CD8-positive, alpha-beta memory T cell (primary cell): ENCODE data around the gene PTGER1. TPM values are rescaled to one million over a fixed set of nuclear protein-coding genes. Genes with fewer than 3 reads are reported as not detected.

Source experiments
- CTCF ChIA-PET: fragments of 350-600 bp; sonication (Branson Sonifier 250); formaldehyde crosslinking; loops from one replicate; lab custom pipeline; 2021; ENCODE audit warnings: antibody characterized with exemption; lab: Charles Lee
- POLR2A ChIA-PET: fragments of 350-600 bp; sonication (Branson Sonifier 250); formaldehyde crosslinking; loops from one replicate; lab custom pipeline; 2021; ENCODE audit warnings: antibody characterized with exemption; lab: Charles Lee
- DNase-seq, 5 donors: peaks; one replicate each; pipeline versions ENCODE4 v3.0.0 to v3.0.0-alpha.2; 2020 to 2022; ENCODE audit warnings: mixed read lengths in 1 of 5
- H3K27ac ChIP-seq: one replicate; pipeline ENCODE4 v1.7.0; 2013; ENCODE audit warnings: low read depth, mild to moderate bottlenecking, low read length, moderate library complexity
- H3K27me3 ChIP-seq: 2 replicates; pipeline ENCODE4 v1.7.0; 2013; ENCODE audit warnings: low read length, mild to moderate bottlenecking; ENCODE audit not compliant: insufficient read depth, poor library complexity, severe bottlenecking
- H3K36me3 ChIP-seq: 2 replicates; pipeline ENCODE4 v1.7.0; 2013; ENCODE audit warnings: mild to moderate bottlenecking, low read length, moderate library complexity; ENCODE audit not compliant: insufficient read depth
- H3K4me1 ChIP-seq: 2 replicates; pipeline ENCODE4 v1.7.0; 2013; ENCODE audit warnings: mild to moderate bottlenecking, low read length, moderate library complexity; ENCODE audit not compliant: insufficient read depth
- H3K4me3 ChIP-seq: 2 replicates; pipeline ENCODE4 v1.7.0; 2013; ENCODE audit warnings: mild to moderate bottlenecking, low read length
- H3K9me3 ChIP-seq: 2 replicates; pipeline ENCODE4 v1.7.0; 2013; ENCODE audit warnings: mild to moderate bottlenecking, low read length
- H3K27ac Mint-ChIP-seq, 8 donors: one replicate each; pipeline ENCODE4 v1.8.0; 2020 to 2021; ENCODE audit warnings: mixed read lengths in 8 of 8, mild to moderate bottlenecking in 6 of 8, inconsistent platforms in 3 of 8, moderate library complexity in 3 of 8
- H3K27me3 Mint-ChIP-seq, 2 donors: one replicate each; pipeline ENCODE4 v1.8.0; 2020 to 2021; ENCODE audit warnings: mixed read lengths in 2 of 2, mild to moderate bottlenecking in 1 of 2, moderate library complexity in 1 of 2
- H3K36me3 Mint-ChIP-seq, 3 donors: one replicate each; pipeline ENCODE4 v1.8.0; 2020 to 2021; ENCODE audit warnings: mixed read lengths in 3 of 3, inconsistent platforms in 1 of 3, mild to moderate bottlenecking in 1 of 3
- H3K4me1 Mint-ChIP-seq, 3 donors: one replicate each; pipeline ENCODE4 v1.8.0; 2020 to 2021; ENCODE audit warnings: mixed read lengths in 3 of 3, inconsistent platforms in 1 of 3, mild to moderate bottlenecking in 1 of 3
- H3K4me3 Mint-ChIP-seq, 7 donors: one replicate each; pipeline ENCODE4 v1.8.0; 2020 to 2021; ENCODE audit warnings: mixed read lengths in 7 of 7, mild to moderate bottlenecking in 6 of 7, moderate library complexity in 4 of 7, inconsistent platforms in 2 of 7
- H3K9me3 Mint-ChIP-seq, 5 donors: one replicate each; pipeline ENCODE4 v1.8.0; 2020 to 2022; ENCODE audit warnings: mixed read lengths in 5 of 5, mild to moderate bottlenecking in 3 of 5, moderate library complexity in 2 of 5, inconsistent platforms in 1 of 5
- polyA plus RNA-seq: library from polyadenylated mRNA; unstranded; fragments of 300-500 nt; fragmentation: Illumina TruSeq; gene quantifications from one replicate; pipeline ENCODE4 v1.2.3, GENCODE V29; 2021
- total RNA-seq, 2 experiments: library from RNA; stranded (reverse); gene quantifications; one replicate each; pipeline ENCODE4 v1.2.3, GENCODE V29; 2021

Gene PTGER1
- total and polyA plus RNA-seq, 3 experiments from 2014 or later = not detected

- DNase-seq = no peak
- no peaks in the 10 kb centered on the region for H3K27me3 ChIP-seq
- no peaks in the 10 kb centered on the region for H3K9me3 ChIP-seq
- peaks cover 0 to under 1% (median 0%) of the 10 kb centered on the region in 5 donors for H3K9me3 Mint-ChIP-seq
- H3K36me3 Mint-ChIP-seq = peaks cover 14 to 83% (median 36%) of the 10 kb centered on the region in 3 donors
- H3K36me3 ChIP-seq = peaks cover 83% of the 10 kb centered on the region
- H3K27ac ChIP-seq = no peak overlapping the region
- H3K27ac Mint-ChIP-seq = peak overlapping the region in 1 of 8 donors; percentile 96
- peaks cover 0 to 1% of the 10 kb centered on the region in 2 donors for H3K27me3 Mint-ChIP-seq
- peaks cover 20 to 46% (median 33%) of the 10 kb centered on the region in 3 donors for H3K4me1 Mint-ChIP-seq
- peaks cover 9% of the 10 kb centered on the region for H3K4me1 ChIP-seq
- POLR2A ChIA-PET = interaction anchor here (0.6 kb wide), 2 partner anchors 14 to 510 kb away, joined by 3 read pairs; partner anchors contain the start of gene PKN1
- H3K4me3 ChIP-seq = no peak overlapping the region
- CTCF ChIA-PET = interaction anchor here (1.0 to 1.2 kb wide), 4 partner anchors 26 to 65 kb away, joined by 3 to 4 read pairs (median 3); partner anchors contain the start of gene ADGRE5
- H3K4me3 Mint-ChIP-seq = no peak overlapping the region
Observed at GRCh38 chr19:14446336-14447036, 28.7 kb downstream of the PTGER1 start.

GRCh38 chr19:14443632-14444216 is 31.4 kb downstream of the PTGER1 start:
- H3K4me1 ChIP-seq = peaks cover 33% of the 10 kb centered on the region
- Mint-ChIP-seq H3K27ac (peak overlapping the region in 2 of 8 donors; percentile 55 to 69), H3K4me3 (no peak overlapping the region), H3K9me3 (no peaks in the 10 kb centered on the region), H3K27me3 (no peaks in the 10 kb centered on the region), H3K36me3 (peaks cover 8 to 72% (median 29%) of the 10 kb centered on the region in 3 donors), H3K4me1 (peaks cover 33 to 56% (median 43%) of the 10 kb centered on the region in 3 donors)
- no peaks in the 10 kb centered on the region for H3K9me3 ChIP-seq
- no peak overlapping the region for H3K27ac ChIP-seq
- no peaks in the 10 kb centered on the region for H3K27me3 ChIP-seq
- DNase-seq = no peak
- H3K36me3 ChIP-seq = peaks cover 63% of the 10 kb centered on the region
- no peak overlapping the region for H3K4me3 ChIP-seq
- CTCF ChIA-PET = no interaction called here
- POLR2A ChIA-PET = no interaction called here

GRCh38 chr19:14442891-14443631 is 32.1 kb downstream of the PTGER1 start:
- Mint-ChIP-seq H3K36me3 (peaks cover 8 to 66% (median 26%) of the 10 kb centered on the region in 3 donors), H3K4me3 (peak overlapping the region in 3 of 7 donors; percentile 26 to 49 (median 28)), H3K4me1 (peaks cover 34 to 55% (median 42%) of the 10 kb centered on the region in 3 donors), H3K9me3 (no peaks in the 10 kb centered on the region), H3K27me3 (no peaks in the 10 kb centered on the region), H3K27ac (peak overlapping the region in 5 of 8 donors; percentile 23 to 78 (median 48))
- H3K27me3 ChIP-seq = no peaks in the 10 kb centered on the region
- POLR2A ChIA-PET = no interaction called here
- H3K9me3 ChIP-seq = no peaks in the 10 kb centered on the region
- no peak overlapping the region for H3K27ac ChIP-seq
- no peak overlapping the region for H3K4me3 ChIP-seq
- peaks cover 56% of the 10 kb centered on the region for H3K36me3 ChIP-seq
- peaks cover 40% of the 10 kb centered on the region for H3K4me1 ChIP-seq
- CTCF ChIA-PET = interaction anchor here (0.5 to 0.9 kb wide), 2 partner anchors 11 to 76 kb away, joined by 3 read pairs; no protein-coding TSS in a partner anchor
- DNase-seq = no peak

- H3K4me3 ChIP-seq = peak overlapping the region; percentile 75
- H3K36me3 ChIP-seq = peaks cover 42% of the 10 kb centered on the region
- H3K27ac Mint-ChIP-seq = peak overlapping the region in 6 of 8 donors; percentile 47 to 98 (median 81)
- DNase-seq = no peak
- peaks cover 48% of the 10 kb centered on the region for H3K4me1 ChIP-seq
- peaks cover 8 to 51% (median 20%) of the 10 kb centered on the region in 3 donors for H3K36me3 Mint-ChIP-seq
- no peaks in the 10 kb centered on the region for H3K27me3 Mint-ChIP-seq
- peak overlapping the region; percentile 92 to 99 (median 93) for H3K4me3 Mint-ChIP-seq
- peaks cover 42 to 66% (median 58%) of the 10 kb centered on the region in 3 donors for H3K4me1 Mint-ChIP-seq
- H3K9me3 Mint-ChIP-seq = no peaks in the 10 kb centered on the region
- H3K27me3 ChIP-seq = no peaks in the 10 kb centered on the region
- H3K27ac ChIP-seq = no peak overlapping the region
- ChIA-PET CTCF (interaction anchor here (1.1 kb wide), 1 partner anchor 10 kb away, joined by 3 read pairs; no protein-coding TSS in a partner anchor), POLR2A (interaction anchor here (0.6 to 1.5 kb wide), 2 partner anchors 9 to 163 kb away, joined by 3 to 4 read pairs; no protein-coding TSS in a partner anchor)
- no peaks in the 10 kb centered on the region for H3K9me3 ChIP-seq
Observed at GRCh38 chr19:14441041-14441938, 33.9 kb downstream of the PTGER1 start.

GRCh38 chr19:14440049-14440448 is 35.1 kb downstream of the PTGER1 start:
- H3K36me3 Mint-ChIP-seq = peaks cover 8 to 46% (median 19%) of the 10 kb centered on the region in 3 donors
- Histone ChIP-seq H3K27me3 (no peaks in the 10 kb centered on the region), H3K36me3 (peaks cover 32% of the 10 kb centered on the region), H3K9me3 (no peaks in the 10 kb centered on the region), H3K4me1 (peaks cover 50% of the 10 kb centered on the region), H3K27ac (peak overlapping the region; percentile 60), H3K4me3 (peak overlapping the region; percentile 75)
- peak overlapping the region; percentile 92 to 99 (median 93) for H3K4me3 Mint-ChIP-seq
- peaks cover 44 to 68% (median 63%) of the 10 kb centered on the region in 3 donors for H3K4me1 Mint-ChIP-seq
- no peaks in the 10 kb centered on the region for H3K9me3 Mint-ChIP-seq
- POLR2A ChIA-PET = interaction anchor here (0.5 to 1.5 kb wide), 3 partner anchors 8 to 83 kb away, joined by 4 to 5 read pairs (median 4); no protein-coding TSS in a partner anchor
- no peaks in the 10 kb centered on the region for H3K27me3 Mint-ChIP-seq
- DNase-seq = peak; percentile 69 to 85 (median 71)
- peak overlapping the region; percentile 90 to 98 (median 94) for H3K27ac Mint-ChIP-seq
- CTCF ChIA-PET = interaction anchor here (0.9 to 1.2 kb wide), 4 partner anchors 8 to 32 kb away, joined by 3 to 4 read pairs (median 3); partner anchors contain the start of gene DDX39A

GRCh38 chr19:14439014-14439413 is 36.1 kb downstream of the PTGER1 start:
- CTCF ChIA-PET = interaction anchor here (1.1 to 1.3 kb wide), 3 partner anchors 10 to 91 kb away, joined by 3 to 4 read pairs (median 3); no protein-coding TSS in a partner anchor
- peaks cover 60% of the 10 kb centered on the region for H3K4me1 ChIP-seq
- POLR2A ChIA-PET = interaction anchor here (0.7 kb wide), 1 partner anchor 83 kb away, joined by 4 read pairs; no protein-coding TSS in a partner anchor
- peaks cover 48 to 71% (median 66%) of the 10 kb centered on the region in 3 donors for H3K4me1 Mint-ChIP-seq
- H3K9me3 ChIP-seq = no peaks in the 10 kb centered on the region
- peaks cover 4 to 36% (median 13%) of the 10 kb centered on the region in 3 donors for H3K36me3 Mint-ChIP-seq
- peaks cover 23% of the 10 kb centered on the region for H3K36me3 ChIP-seq
- no peaks in the 10 kb centered on the region for H3K9me3 Mint-ChIP-seq
- H3K4me3 Mint-ChIP-seq = peak overlapping the region; percentile 52 to 95 (median 92)
- peak overlapping the region in 7 of 8 donors; percentile 47 to 97 (median 84) for H3K27ac Mint-ChIP-seq
- H3K27me3 ChIP-seq = no peaks in the 10 kb centered on the region
- H3K27me3 Mint-ChIP-seq = no peaks in the 10 kb centered on the region
- no peak overlapping the region for H3K27ac ChIP-seq
- no peak for DNase-seq
- H3K4me3 ChIP-seq = no peak overlapping the region
